Fibroblast of the aortic adventitia (primary cell): ENCODE measurements around the gene GDPD3. TPM values are rescaled to one million over a fixed set of nuclear protein-coding genes. Genes with fewer than 3 reads are reported as not detected.
"Not testable (repeated sequence)": the region's sequence is repeated elsewhere in the genome, so short reads cannot be mapped to it uniquely, and the experiment has no call there.

Experiments
- DNase-seq: peaks from one replicate; pipeline ENCODE4 v3.0.0-alpha.2; 2010; ENCODE audit warnings: low read depth
- H3K4me3 ChIP-seq: 2 replicates; pipeline ENCODE4 v1.5.1; 2011; ENCODE audit warnings: low read depth, mild to moderate bottlenecking, control low read depth, low read length, moderate library complexity
- total RNA-seq: library from RNA; depleted of rRNA; stranded (reverse); fragments of >200 nt; gene quantifications from 2 replicates; pipeline ENCODE4 v1.2.3, GENCODE V29; 2012; ENCODE audit warnings: low replicate concordance
- TF ChIP-seq, protein P1 (sequence below): IDR thresholded peaks from 2 replicates; pipeline ENCODE4 v1.5.1; 2011; ENCODE audit warnings: mild to moderate bottlenecking, low read length, control low read depth, inconsistent platforms; ENCODE audit not compliant: insufficient read depth

Gene GDPD3
- total RNA-seq, 1 donor: 1.5 TPM

DNA sequence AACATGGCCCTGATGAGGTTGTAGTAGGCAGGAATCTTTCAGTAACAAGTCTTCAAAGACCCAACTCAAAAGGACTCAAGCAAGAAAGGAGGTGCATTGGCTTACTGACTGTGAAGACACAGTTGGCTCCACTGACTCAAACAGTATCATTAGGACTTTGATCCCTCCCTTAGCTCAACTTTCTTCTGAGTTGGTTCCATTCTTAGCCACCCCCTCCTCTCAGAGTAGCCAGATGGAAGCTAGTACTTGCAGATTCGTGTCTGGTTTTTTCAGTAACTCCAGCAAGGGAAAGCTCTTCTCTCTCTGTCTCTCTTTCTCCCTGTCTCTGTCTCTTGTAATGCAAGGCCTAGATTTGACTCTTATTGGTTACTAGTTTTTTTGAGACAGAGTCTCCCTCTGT lies 14.7 kb upstream of the GDPD3 start:
- DNase-seq: no peak
- H3K4me3 ChIP-seq: no peak overlapping the region
- TF ChIP-seq, protein P1, sequence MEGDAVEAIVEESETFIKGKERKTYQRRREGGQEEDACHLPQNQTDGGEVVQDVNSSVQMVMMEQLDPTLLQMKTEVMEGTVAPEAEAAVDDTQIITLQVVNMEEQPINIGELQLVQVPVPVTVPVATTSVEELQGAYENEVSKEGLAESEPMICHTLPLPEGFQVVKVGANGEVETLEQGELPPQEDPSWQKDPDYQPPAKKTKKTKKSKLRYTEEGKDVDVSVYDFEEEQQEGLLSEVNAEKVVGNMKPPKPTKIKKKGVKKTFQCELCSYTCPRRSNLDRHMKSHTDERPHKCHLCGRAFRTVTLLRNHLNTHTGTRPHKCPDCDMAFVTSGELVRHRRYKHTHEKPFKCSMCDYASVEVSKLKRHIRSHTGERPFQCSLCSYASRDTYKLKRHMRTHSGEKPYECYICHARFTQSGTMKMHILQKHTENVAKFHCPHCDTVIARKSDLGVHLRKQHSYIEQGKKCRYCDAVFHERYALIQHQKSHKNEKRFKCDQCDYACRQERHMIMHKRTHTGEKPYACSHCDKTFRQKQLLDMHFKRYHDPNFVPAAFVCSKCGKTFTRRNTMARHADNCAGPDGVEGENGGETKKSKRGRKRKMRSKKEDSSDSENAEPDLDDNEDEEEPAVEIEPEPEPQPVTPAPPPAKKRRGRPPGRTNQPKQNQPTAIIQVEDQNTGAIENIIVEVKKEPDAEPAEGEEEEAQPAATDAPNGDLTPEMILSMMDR: no peak

DNA sequence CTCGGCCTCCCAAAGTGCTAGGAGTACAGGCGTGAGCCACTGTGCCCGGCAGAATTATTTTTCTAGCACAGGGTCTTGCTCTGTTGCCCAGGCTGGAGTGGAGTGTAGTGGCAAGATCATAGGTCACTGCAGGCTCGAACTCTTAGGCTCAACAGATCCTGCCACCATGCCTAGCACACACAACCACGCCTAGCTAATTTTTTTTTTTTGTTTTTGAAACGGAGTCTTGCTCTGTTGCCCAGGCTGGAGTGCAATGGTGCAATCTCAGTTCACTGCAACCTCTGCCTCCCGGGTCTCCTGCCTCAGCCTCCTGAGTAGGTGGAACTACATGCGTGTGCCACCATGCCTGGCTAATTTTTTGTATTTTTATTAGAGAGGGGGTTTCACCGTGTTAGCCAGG lies 12.4 kb upstream of the GDPD3 start:
- not testable (repeated sequence) for H3K4me3 ChIP-seq, DNase-seq

DNA sequence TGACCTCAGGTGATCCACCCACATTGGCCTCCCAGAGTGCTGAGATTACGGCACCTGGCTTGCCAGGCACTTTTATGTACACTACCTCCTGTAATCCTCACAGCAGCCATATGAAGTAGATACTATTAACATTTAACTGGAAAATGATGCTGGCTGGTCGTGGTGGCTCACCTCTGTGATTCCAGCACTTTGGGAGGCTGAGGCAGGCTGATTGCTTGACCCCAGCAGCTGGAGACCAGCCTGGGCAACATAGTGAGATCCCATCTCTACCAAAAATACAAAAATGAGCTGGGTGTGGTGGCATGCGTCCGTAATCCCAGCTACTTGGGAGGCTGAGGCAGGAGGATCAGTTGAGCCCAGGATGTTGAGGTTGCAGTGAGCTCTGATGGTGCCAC lies 11.6 kb upstream of the GDPD3 start:
- DNase-seq: no peak
- TF ChIP-seq, protein P1: no peak
- no peak overlapping the region for H3K4me3 ChIP-seq

DNA sequence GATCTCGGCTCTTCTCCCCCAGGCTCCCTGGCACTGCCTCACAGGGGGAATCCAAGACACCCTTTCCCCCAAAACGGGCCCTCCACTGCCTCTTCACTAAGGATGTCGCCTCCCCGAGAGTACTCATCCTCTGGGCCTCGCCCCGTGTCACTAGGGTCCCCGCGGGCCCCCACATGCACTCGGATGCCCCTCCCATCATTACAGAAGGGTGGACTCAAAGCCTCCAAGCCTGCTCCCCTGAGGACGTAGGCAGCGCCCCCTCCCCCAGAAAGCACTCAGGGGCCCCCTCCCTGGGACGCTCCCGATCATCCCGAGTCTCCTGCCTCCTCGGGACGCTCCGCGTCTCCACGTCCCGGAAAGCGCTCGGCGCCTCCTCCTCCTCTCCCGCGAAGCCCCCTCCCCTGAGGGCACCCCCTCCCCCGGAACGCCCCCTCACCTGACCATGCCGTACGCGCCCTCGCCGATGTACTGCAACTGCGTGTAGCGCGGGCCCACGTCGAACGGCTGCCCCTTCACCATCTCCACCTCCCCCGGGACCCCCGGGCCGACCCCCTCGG lies 9.3 kb upstream of the GDPD3 start:
- TF ChIP-seq, protein P1: no peak
- no peak for DNase-seq
- H3K4me3 ChIP-seq: peak overlapping the region; percentile 89

DNA sequence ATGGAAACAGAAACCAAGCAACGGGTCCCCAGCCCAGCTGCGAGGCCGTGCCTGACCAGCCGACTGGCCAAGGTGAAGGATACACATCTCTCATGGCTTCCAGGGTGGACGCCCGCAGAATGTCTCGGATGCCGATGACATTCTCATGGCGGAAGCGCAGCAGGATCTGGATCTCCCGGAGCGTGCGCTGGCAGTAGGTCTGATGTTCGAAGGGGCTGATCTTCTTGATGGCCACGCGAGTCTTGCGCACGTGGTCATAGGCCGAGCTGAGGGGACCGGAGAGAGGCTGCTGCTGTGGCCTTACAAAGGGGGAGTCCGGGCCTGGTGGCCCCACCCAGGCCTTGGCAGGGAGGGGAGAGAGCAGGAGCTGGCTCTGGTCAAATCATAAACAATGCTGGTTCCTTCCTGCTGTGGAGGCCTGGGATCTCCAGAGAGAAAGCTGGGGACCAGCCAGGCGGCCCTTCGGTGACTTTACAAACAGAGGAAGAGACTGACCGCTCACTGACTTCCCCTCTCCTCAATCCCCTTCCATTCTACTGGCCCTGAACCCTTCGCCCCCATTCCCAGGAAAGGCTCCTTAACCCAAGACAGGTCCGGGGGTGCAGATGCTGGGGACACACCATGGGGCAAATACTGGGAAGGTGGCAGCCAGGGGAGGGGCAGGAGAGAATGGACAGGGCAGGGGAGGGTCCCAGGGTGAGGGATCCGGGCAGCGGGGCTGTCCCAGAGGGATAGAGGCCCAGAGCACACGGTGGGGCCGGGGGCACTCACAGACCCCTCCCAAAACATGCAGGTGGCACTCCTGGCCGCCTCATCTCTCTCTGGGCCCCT lies 8.6 kb upstream of the GDPD3 start:
- TF ChIP-seq, protein P1: no peak
- DNase-seq: peak; percentile 63
- peak overlapping the region; percentile 89 for H3K4me3 ChIP-seq

DNA sequence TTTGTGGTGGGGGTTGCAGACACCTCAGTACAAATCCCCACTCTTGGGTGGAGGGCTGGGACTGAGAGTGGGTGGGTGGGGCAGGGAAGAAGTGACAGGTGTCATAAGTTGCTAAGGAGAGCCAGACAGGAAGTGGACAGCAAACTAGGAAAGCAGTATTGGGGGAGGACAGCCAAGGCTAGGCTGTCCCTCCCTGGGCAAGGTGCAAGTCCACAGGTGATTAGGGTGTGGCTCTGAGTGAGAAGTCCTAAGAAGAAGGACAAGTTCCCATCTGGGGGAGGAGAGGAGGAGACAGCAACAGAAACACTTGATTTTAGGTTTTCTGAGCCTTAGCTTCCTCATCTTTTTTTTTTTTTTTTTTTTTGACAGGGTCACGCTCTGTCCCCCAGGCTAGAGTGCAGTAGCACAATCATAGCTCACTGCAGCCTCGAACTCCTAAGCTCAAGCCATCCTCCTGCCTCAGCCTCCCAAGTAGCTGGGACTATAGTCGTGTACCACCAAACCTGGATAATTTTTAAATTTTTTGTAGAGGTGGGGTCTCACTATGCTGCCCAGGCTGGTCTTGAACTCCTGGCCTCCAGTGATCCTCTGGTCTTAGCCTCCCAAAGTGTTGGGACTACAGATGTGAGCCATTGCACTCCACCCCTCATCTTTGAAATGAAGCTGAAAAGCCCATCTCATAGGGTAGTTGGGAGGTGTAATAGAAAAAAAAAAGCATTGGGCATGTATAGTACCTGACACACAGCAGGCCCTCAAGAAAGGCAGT lies 7.2 kb upstream of the GDPD3 start:
- no peak for DNase-seq
- TF ChIP-seq, protein P1: no peak
- H3K4me3 ChIP-seq: no peak overlapping the region

DNA sequence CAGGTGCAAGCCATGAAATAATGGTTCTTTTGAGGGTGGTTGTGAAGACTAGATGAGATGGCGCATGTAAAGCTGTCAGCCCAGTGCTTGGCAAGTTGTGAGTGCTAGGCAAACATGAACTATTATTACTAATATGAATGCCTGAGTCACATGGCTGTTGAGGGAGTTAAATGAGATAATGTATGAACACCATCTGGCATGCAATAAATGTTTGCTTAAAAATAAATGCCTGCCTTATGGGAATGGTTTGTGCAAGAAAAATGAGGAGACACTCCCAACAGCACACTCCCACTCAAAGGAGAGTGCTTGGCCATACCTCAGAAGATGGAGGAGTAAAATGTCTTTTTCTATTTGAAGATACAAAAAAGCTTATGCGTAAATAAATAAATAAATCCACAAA lies 6.1 kb upstream of the GDPD3 start:
- TF ChIP-seq, protein P1: no peak
- no peak overlapping the region for H3K4me3 ChIP-seq
- DNase-seq: peak; percentile 49
